Activated T-cell treated with anti-CD3 and anti-CD28 coated beads, Interleukin-2, amount 50 U/mL, for 4 hours (primary cell): ENCODE data around the gene ARMC6. TPM values are rescaled to one million over a fixed set of nuclear protein-coding genes. Genes with fewer than 3 reads are reported as not detected.
"Not testable (repeated sequence)": the region's sequence is repeated elsewhere in the genome, so short reads cannot be mapped to it uniquely, and the experiment has no call there.

Experiments
- ATAC-seq, 2 donors: fragments of 200-7000 bp; cut with Tn5 transposase; one replicate each; pipeline ENCODE4 v1.10.0; 2021
- DNase-seq: peaks from one replicate; pipeline ENCODE4 v3.0.0-alpha.2; 2020
- H3K27me3 Mint-ChIP-seq: one replicate; pipeline ENCODE4 v1.8.0; 2021; ENCODE audit warnings: low read depth, mixed read lengths
- H3K36me3 Mint-ChIP-seq: one replicate; pipeline ENCODE4 v1.8.0; 2022; ENCODE audit warnings: mixed read lengths; ENCODE audit not compliant: insufficient read depth
- H3K4me1 Mint-ChIP-seq: one replicate; pipeline ENCODE4 v1.8.0; 2021; ENCODE audit warnings: low read depth, mixed read lengths
- H3K4me3 Mint-ChIP-seq: one replicate; pipeline ENCODE4 v1.8.0; 2021; ENCODE audit warnings: mild to moderate bottlenecking, moderate library complexity, mixed read lengths
- H3K9me3 Mint-ChIP-seq: one replicate; pipeline ENCODE4 v1.8.0; 2021; ENCODE audit warnings: mixed read lengths
- total RNA-seq, 3 donors: library from RNA; stranded (reverse); gene quantifications; one replicate each; pipeline ENCODE4 v1.2.1, GENCODE V29; 2021

The ARMC6 gene
- total RNA-seq, 3 donors from 2014 or later = 80.0 to 93.9 (median 80.6) TPM

DNA sequence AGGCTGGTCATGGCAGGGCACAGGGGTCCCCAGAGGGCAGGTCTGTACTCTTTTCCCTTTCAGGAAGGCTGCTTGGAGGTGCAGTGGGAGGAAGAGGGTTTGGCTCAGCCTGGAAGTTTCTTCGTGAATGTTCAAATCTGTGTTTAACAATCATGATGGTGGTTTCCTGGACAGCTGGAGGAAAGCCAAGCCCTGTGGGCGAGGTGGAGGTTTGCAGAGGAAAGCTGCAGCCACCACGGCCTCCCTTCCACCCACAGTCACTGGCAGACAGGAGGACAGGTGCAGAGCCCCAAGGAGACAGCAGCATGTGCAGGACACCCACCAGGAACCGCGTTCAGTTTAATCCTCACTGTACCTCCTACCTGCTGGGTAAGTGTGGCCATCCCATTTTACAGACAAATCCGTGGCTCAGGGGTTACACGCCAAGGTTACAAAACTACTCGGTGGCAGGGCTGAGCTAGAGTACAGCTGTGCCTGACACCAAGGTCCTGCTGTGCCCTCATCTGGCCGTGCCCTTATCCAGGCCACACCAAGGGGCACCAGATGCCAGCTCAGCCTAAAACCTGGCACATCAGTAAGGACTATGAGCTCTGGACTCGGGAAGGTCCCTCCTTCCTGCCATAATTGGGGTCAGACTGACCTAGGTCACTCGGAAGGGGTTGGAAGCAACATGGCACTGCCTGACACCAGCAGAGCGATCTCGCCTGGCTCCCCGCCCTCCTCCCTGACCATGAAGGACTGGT, 34.2 kb upstream of the ARMC6 start:
- ATAC-seq = no peak
- Mint-ChIP-seq H3K4me1 (peaks cover 29% of the 10 kb centered on the region), H3K4me3 (no peak overlapping the region), H3K27me3 (no peaks in the 10 kb centered on the region), H3K9me3 (no peaks in the 10 kb centered on the region), H3K36me3 (peaks cover 32% of the 10 kb centered on the region)
- no peak for DNase-seq

DNA sequence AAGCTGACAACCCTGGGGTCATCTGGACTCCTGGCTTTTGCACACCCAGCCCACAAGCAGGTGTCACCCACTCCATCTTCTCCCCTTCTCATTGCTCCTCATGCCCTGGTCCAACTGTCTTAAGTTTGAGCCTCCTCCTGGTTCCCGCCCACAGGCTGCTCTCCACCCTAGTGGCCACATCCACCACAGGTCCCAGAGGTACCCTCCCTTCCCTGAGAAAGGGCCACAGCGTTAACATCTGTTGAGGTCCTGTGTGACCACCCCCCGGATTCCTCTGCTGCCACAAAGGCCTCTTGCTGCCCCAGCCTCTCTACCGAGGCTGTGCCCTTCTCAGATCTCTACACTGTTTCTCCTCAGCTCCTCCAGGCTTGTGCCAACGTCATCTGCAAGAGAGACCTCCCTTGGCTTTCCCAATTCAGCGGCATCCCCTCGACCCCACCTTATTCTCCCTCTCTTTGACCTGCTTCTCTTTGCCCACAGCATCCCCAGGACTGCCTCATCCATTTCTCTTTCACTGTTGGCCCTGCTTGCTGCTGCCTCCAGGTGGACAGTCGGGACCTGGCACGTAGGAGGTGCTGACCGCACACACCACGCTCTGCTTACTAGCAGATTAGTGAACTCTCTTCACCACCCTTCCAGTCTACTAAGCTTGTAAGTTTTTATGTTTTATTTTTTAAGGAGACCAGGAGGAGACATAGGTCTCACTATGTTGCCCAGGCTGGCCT, 33.3 kb upstream of the ARMC6 start:
- Mint-ChIP-seq H3K9me3 (no peaks in the 10 kb centered on the region), H3K27me3 (no peaks in the 10 kb centered on the region), H3K4me1 (peaks cover 29% of the 10 kb centered on the region), H3K36me3 (peaks cover 35% of the 10 kb centered on the region), H3K4me3 (no peak overlapping the region)
- DNase-seq (no peak), ATAC-seq (no peak)

DNA sequence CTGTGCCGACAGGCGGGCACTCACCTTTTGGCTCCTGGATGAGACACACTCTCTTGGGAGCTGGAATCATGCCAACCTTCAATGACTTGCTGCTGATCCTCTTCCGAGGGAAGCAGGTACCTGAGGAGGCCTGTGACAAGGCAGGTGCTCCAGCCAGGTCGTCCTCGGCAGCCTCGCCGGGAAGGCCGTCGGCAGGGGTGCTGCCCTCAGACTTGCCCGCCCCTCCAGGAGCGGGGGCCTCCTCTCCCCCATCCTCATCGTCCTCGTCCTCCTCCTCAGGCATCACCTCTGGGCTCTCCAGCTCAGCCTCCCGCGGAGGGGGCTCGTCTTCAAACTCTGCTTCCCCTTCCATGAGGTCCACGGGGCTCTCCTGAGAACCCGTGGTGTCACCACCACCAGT, 29.3 kb upstream of the ARMC6 start:
- Mint-ChIP-seq H3K4me3 (no peak overlapping the region), H3K9me3 (no peaks in the 10 kb centered on the region), H3K27me3 (no peaks in the 10 kb centered on the region), H3K4me1 (peaks cover 22% of the 10 kb centered on the region), H3K36me3 (peaks cover 34% of the 10 kb centered on the region)
- ATAC-seq = no peak
- no peak for DNase-seq

DNA sequence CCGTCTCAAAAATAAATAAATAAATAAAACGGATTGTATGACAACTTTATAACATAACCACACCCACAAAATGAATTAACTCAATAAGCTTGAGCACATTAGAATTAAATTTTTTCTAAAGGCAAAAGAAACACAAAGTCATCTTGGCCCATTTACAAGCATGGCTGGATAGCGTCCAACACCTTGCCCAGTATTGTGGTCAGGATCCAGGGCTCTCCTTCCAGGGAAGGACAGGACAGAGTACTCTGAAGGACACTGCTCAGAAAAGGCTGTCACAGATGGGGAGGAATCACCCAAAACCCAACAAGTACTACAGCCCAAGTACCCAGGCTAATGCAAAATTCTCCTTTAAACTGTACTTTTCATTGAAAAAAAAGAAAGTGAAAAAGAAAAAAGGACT, 27.2 kb upstream of the ARMC6 start:
- no peaks in the 10 kb centered on the region for H3K9me3 Mint-ChIP-seq
- H3K4me1 Mint-ChIP-seq = peaks cover 7% of the 10 kb centered on the region
- ATAC-seq (no peak), DNase-seq (no peak)
- H3K36me3 Mint-ChIP-seq = peaks cover 40% of the 10 kb centered on the region
- no peaks in the 10 kb centered on the region for H3K27me3 Mint-ChIP-seq
- H3K4me3 Mint-ChIP-seq = no peak overlapping the region

DNA sequence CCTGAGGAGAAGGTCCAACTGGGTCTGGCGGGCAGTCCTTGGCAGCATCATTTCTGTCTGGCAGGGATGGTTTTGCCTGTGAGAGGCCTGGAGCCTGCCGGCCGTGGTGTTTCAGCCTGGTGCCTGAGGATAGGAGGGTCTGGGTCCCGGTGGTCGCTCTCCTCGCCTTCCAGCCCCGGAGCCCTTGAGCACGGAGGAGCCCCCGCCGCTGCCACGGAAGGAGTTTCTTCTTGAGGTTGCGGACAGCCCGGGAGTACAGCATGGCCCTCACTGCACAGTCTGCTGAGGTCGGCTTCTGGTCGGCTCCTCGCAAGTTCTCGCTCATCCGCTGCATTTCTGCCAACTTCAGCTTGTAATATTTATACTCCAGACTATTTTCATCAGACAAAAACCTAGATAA, 23.5 kb upstream of the ARMC6 start:
- H3K9me3 Mint-ChIP-seq = no peaks in the 10 kb centered on the region
- peaks cover 36% of the 10 kb centered on the region for H3K36me3 Mint-ChIP-seq
- DNase-seq (no peak), ATAC-seq (no peak)
- peaks cover 2% of the 10 kb centered on the region for H3K4me1 Mint-ChIP-seq
- no peak overlapping the region for H3K4me3 Mint-ChIP-seq
- H3K27me3 Mint-ChIP-seq = no peaks in the 10 kb centered on the region

DNA sequence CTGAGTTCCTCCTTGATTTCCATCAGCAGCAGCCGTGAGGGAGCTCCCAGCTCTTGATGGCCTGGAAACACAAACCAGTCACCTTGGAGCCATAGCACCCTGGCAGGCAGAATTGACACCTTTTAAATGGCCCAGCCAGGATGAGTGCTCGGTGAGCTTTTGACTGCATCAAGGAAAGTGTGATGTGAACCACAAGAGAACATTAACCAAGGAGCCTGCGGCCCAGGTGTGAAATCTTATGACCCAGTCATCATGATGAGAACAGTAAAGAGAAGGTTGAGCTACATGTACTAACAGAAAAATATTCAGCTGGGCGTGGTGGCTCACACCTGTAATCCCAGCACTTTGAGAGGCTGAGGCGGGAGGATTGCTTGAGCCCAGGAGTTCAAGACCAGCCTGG, 22.9 kb upstream of the ARMC6 start:
- peaks cover 33% of the 10 kb centered on the region for H3K36me3 Mint-ChIP-seq
- DNase-seq (no peak), ATAC-seq (no peak)
- H3K4me1 Mint-ChIP-seq = peaks cover 2% of the 10 kb centered on the region
- no peak overlapping the region for H3K4me3 Mint-ChIP-seq
- H3K27me3 Mint-ChIP-seq = no peaks in the 10 kb centered on the region
- no peaks in the 10 kb centered on the region for H3K9me3 Mint-ChIP-seq

DNA sequence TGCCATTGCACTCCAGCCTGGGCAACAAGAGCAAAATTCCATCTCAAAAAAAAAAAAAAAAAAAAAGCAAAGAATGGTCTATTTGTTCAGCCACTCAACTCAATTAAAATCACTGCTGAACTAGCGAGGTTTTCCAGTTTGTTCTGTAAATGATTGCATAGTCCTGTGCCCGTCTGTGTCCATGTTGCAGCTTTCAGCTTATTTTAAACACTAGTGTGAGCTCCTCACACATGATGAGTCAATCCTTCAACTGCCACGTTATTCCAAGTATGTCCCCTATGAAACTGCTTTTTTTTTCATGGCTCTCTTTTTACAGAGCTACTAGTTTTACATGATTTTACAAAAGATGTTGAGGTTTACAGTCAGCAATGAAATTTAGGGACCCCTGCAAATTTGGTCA, 12.3 kb upstream of the ARMC6 start:
- ATAC-seq (no peak), DNase-seq (no peak)
- Mint-ChIP-seq H3K4me1 (peaks cover 18% of the 10 kb centered on the region), H3K4me3 (no peak overlapping the region), H3K27me3 (no peaks in the 10 kb centered on the region), H3K9me3 (no peaks in the 10 kb centered on the region), H3K36me3 (peaks cover 34% of the 10 kb centered on the region)

DNA sequence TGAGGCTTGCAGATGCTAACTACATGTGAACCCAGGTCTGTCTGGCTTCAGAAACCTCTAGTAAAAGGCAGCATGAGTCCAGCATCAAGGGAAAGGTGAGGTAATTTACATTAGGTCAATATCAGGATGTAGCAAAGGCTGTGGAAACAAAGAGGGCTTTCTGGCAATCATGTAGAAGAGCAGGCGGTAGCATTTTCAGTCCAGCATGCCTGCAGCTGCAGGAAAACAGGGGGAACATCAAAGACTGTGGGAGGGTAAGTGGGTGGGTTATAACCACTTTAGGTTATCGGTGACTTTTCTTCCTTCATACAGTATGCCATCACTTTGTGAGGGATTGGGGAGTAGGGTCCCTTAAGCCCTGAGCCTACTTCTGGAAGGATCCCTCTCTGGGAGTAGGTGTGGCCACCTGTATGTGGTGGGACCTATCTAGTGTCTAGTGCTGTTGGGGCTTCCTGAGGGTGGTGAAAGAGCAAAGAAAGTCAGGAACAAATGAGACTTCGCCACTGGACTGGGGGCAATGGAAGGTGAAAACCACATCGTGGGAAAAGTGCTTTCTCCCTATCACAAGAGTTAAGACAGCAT, 10.9 kb upstream of the ARMC6 start:
- Mint-ChIP-seq H3K9me3 (no peaks in the 10 kb centered on the region), H3K36me3 (peaks cover 33% of the 10 kb centered on the region), H3K4me3 (no peak overlapping the region), H3K4me1 (peaks cover 21% of the 10 kb centered on the region), H3K27me3 (no peaks in the 10 kb centered on the region)
- no peak for DNase-seq
- no peak for ATAC-seq

DNA sequence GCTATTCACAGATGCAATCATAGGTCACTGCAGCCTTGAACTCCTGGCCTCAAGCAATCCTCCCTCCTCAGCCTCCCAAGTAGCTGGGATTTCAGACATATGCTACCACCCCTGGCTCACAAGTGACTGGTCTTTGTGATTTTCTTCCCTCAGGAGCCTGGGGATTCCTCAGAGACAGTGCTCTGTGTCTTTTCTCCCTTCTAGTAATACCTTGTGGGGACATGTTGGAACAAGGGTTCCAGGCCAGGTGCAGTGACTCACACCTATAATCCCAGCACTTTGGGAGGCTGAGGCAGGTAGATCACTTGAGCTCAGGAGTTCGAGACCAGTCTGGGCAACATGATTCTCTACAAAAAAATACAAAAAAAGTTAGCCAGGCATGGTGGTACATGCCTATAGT, 10.0 kb upstream of the ARMC6 start:
- not testable (repeated sequence) for H3K4me3 Mint-ChIP-seq, DNase-seq, ATAC-seq, H3K27me3 Mint-ChIP-seq, H3K9me3 Mint-ChIP-seq
- peaks cover 25% of the 10 kb centered on the region for H3K4me1 Mint-ChIP-seq
- H3K36me3 Mint-ChIP-seq = peaks cover 40% of the 10 kb centered on the region

DNA sequence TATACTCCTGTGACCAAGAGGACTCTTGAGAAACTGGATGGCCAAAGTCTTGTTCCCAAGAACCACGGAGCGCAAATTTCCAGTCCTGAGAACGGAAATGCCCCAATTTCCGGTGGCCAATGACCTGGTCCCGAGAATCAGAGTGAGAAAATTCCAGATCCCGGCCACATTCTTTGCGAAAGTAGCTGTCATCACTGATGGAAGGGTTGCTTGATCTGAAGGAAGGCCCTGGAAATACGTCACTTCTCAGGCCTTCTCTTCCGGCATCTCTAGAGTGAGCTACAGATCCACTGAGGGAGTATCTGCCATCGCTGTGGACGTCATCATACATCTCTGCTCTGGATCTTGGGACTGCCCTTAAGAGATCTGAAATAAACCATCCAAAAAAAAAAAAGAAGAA, 7.5 kb upstream of the ARMC6 start:
- no peak overlapping the region for H3K4me3 Mint-ChIP-seq
- ATAC-seq = no peak

DNA sequence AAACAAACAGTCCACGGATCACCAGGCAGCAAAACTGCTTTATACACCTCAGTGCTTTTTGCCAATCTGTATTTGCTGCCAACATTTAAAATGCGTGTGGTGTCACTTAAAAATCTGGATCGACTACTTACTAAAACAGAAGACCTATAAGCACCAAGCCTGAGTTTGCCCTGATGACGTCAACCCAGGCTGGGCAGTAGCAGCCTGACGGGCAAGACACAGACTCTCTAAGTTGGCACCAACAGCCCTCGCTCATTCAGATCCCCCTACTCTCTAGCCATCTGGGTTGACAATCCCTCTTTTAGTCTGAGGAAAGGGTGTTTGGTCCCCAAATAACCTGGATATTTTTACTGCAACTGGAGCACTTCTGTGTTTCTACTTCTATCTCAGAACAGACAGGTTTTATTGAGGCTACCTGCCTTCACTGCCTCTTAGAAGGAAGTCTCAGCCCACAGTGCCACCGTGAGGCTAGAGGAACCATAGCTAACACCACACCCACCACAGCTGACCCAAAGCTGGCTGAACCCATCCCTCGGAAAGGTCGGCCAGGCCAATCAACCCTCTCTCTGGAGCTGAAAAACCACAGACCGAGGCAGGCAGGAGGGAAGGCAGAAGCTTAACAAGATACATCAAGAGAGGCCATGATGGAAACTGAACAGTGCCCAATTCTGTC, 7.0 kb upstream of the ARMC6 start:
- ATAC-seq (no peak), DNase-seq (no peak)
- Mint-ChIP-seq H3K36me3 (peaks cover 43% of the 10 kb centered on the region), H3K4me3 (no peak overlapping the region), H3K27me3 (no peaks in the 10 kb centered on the region), H3K9me3 (no peaks in the 10 kb centered on the region), H3K4me1 (peaks cover 21% of the 10 kb centered on the region)

More for the DNA sequence above, 7.5 kb upstream of the ARMC6 start:
- H3K36me3 Mint-ChIP-seq = peaks cover 45% of the 10 kb centered on the region
- H3K4me1 Mint-ChIP-seq = peaks cover 25% of the 10 kb centered on the region
- H3K9me3 Mint-ChIP-seq = no peaks in the 10 kb centered on the region
- no peak for DNase-seq
- H3K27me3 Mint-ChIP-seq = no peaks in the 10 kb centered on the region

DNA sequence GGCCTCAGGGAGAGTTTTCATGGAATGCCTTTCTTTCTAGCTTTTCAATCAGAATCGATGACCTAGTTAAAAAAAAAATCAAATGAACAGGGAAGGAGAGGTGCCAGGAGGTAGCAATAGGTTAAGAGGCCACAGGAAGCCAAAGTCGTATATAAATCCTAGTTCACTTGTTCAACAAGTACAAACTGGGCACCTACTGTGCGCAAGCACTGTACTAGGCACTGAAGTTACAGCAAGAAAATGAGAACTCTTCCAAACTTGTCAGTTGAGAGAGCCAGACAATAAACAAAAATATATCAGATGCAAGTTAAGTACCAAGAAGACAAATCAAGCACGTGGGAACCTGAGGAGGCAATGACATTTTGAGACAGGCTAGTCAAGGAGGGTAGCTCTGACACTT, 6.2 kb upstream of the ARMC6 start:
- DNase-seq = no peak
- peak overlapping the region; percentile 12 for H3K4me3 Mint-ChIP-seq
- H3K27me3 Mint-ChIP-seq = no peaks in the 10 kb centered on the region
- no peak for ATAC-seq
- H3K9me3 Mint-ChIP-seq = no peaks in the 10 kb centered on the region
- H3K36me3 Mint-ChIP-seq = peaks cover 42% of the 10 kb centered on the region
- H3K4me1 Mint-ChIP-seq = peaks cover 25% of the 10 kb centered on the region

DNA sequence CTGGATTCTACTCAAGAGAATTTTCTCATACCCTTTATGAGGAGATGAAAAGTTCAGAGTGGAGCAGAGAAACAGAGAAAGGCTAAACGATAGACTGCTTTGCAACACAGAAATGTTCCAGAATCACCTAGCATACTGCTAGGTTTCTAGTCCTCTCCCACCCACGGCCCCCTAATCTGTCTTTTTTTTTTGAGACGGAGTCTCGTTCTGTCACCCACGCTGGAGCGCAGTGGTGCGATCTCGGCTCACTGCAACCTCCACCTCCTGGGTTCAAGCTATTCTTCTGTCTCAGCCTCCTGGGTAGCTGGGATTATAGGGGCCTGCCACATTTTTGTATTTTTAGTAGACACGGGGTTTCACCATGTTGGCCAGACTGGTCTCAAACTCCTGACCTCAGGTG, 4.9 kb upstream of the ARMC6 start:
- H3K36me3 Mint-ChIP-seq = peaks cover 41% of the 10 kb centered on the region

DNA sequence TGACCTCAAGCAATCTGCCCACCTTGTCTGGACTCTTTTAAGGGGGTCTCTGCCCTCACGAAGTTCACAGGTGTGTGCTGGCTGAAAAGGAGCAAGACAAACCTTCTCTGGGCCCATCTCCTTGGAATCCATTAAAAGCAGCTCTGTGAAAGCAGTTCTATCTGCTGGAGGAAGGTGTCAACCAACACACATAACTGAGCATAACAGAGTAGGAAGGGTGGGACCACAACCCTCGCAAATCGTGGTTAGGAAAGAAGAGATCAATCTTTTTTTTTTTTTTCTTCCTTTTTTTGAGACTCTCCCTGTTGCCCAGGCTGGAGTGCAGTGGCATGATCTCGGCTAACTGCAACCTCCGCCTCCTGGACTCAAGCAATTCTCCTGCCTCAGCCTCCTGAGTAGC, 1.5 kb upstream of the ARMC6 start:
- peak overlapping the region; percentile 85 for H3K4me3 Mint-ChIP-seq
- H3K9me3 Mint-ChIP-seq = no peaks in the 10 kb centered on the region
- DNase-seq = no peak
- H3K4me1 Mint-ChIP-seq = peaks cover 30% of the 10 kb centered on the region
- H3K36me3 Mint-ChIP-seq = peaks cover 24% of the 10 kb centered on the region
- no peak for ATAC-seq
- H3K27me3 Mint-ChIP-seq = no peaks in the 10 kb centered on the region

More for the DNA sequence above, 4.9 kb upstream of the ARMC6 start:
- Mint-ChIP-seq H3K9me3 (no peaks in the 10 kb centered on the region), H3K4me3 (no peak overlapping the region), H3K4me1 (peaks cover 18% of the 10 kb centered on the region), H3K27me3 (no peaks in the 10 kb centered on the region)
- no peak for DNase-seq
- no peak for ATAC-seq
